HepG2 (cell line): ENCODE results near the gene NDUFS7. TPM values are rescaled to one million over a fixed set of nuclear protein-coding genes. Genes with fewer than 3 reads are reported as not detected.

Experiments
- BRD4 ChIP-seq: sonication (generic); formaldehyde crosslinking; IDR thresholded peaks from 2 replicates; pipeline ENCODE4 v1.4.0; 2020; ENCODE audit warnings: missing genetic modification reagents
- CREM ChIP-seq, 2 experiments: sonication (generic) in 1 of 2; formaldehyde crosslinking in 1 of 2; IDR thresholded peaks; 2 replicates each; pipeline versions ENCODE4 v1.4.0 to v1.6.1; 2016 to 2020; ENCODE audit warnings: antibody characterized with exemption in 1 of 2, mild to moderate bottlenecking in 1 of 2, missing genetic modification reagents in 1 of 2
- EZH2 ChIP-seq: conservative IDR thresholded peaks from 2 replicates; pipeline ENCODE4 v1.6.1; 2012; ENCODE audit warnings: mild to moderate bottlenecking, low read depth, low read length, moderate library complexity
- GATA4 ChIP-seq: sonication (generic); IDR thresholded peaks from 2 replicates; pipeline ENCODE4 v1.6.1; 2016; ENCODE audit warnings: antibody characterized with exemption, low read depth, borderline replicate concordance
- GATAD1 ChIP-seq: IDR thresholded peaks from 2 replicates; pipeline ENCODE4 v1.6.1; 2016; ENCODE audit warnings: missing genetic modification reagents, missing compliant biosample characterization
- HES4 ChIP-seq: sonication (generic); formaldehyde crosslinking; IDR thresholded peaks from 2 replicates; pipeline ENCODE4 v1.9.0; 2021; ENCODE audit warnings: mild to moderate bottlenecking, missing genetic modification reagents, borderline replicate concordance
- KAT2B ChIP-seq: fragments of 150-350 bp; IDR thresholded peaks from 2 replicates; pipeline ENCODE4 v1.6.1; 2014; ENCODE audit warnings: low read depth, low read length, borderline replicate concordance
- KDM3A ChIP-seq: IDR thresholded peaks from 2 replicates; pipeline ENCODE4 v1.6.1; 2018; ENCODE audit warnings: low read depth, missing compliant biosample characterization
- LCORL ChIP-seq, 2 experiments: fragments of 450-650 bp in 1 of 2; sonication (generic) in 1 of 2; formaldehyde crosslinking in 1 of 2; IDR thresholded peaks; 2 replicates each; pipeline versions ENCODE4 v1.5.0 to v1.6.1; 2017 to 2020; ENCODE audit warnings: antibody characterized with exemption in 1 of 2, missing genetic modification reagents in 1 of 2
- MLLT10 ChIP-seq: sonication (generic); formaldehyde crosslinking; IDR thresholded peaks from 2 replicates; pipeline ENCODE4 v1.4.0; 2020; ENCODE audit warnings: missing genetic modification reagents
- MZF1 ChIP-seq: sonication (generic); formaldehyde crosslinking; IDR thresholded peaks from 2 replicates; pipeline ENCODE4 v1.8.1; 2023; ENCODE audit warnings: mild to moderate bottlenecking, missing genetic modification reagents, borderline replicate concordance
- NONO ChIP-seq, 2 experiments: fragments of 450-650 bp in 1 of 2; sonication (generic) in 1 of 2; formaldehyde crosslinking in 1 of 2; IDR thresholded peaks in 1 of 2; conservative IDR thresholded peaks in 1 of 2; 2 replicates each; pipeline versions ENCODE4 v1.6.1 to v1.8.0; 2017 to 2022; ENCODE audit warnings: mild to moderate bottlenecking in 1 of 2, missing genetic modification reagents in 1 of 2, moderate library complexity in 1 of 2
- PHF20 ChIP-seq: sonication (generic); formaldehyde crosslinking; IDR thresholded peaks from 2 replicates; pipeline ENCODE4 v1.5.0; 2020; ENCODE audit warnings: mild to moderate bottlenecking, missing genetic modification reagents
- PRMT3 ChIP-seq: sonication (generic); formaldehyde crosslinking; IDR thresholded peaks from 2 replicates; pipeline ENCODE4 v1.8.1; 2022; ENCODE audit warnings: low read depth, mild to moderate bottlenecking, moderate library complexity, missing genetic modification reagents, borderline replicate concordance
- SRSF4 ChIP-seq: fragments of 200-400 bp; formaldehyde crosslinking; IDR thresholded peaks from one replicate; pipeline ENCODE4 v1.6.1; 2018; ENCODE audit warnings: mild to moderate bottlenecking, low read depth, low read length, moderate library complexity; ENCODE audit not compliant: poor library complexity, severe bottlenecking
- SRY ChIP-seq: sonication (generic); formaldehyde crosslinking; IDR thresholded peaks from 2 replicates; pipeline ENCODE4 v1.8.0; 2022; ENCODE audit warnings: mild to moderate bottlenecking, missing genetic modification reagents
- SYNCRIP ChIP-seq: fragments of 200-400 bp; formaldehyde crosslinking; IDR thresholded peaks from 2 replicates; pipeline ENCODE4 v1.6.1; 2018; ENCODE audit warnings: mild to moderate bottlenecking, low read depth, low read length; ENCODE audit not compliant: insufficient read depth
- TOE1 ChIP-seq: sonication (generic); formaldehyde crosslinking; IDR thresholded peaks from 2 replicates; pipeline ENCODE4 v1.4.0; 2020; ENCODE audit warnings: mild to moderate bottlenecking, missing genetic modification reagents
- ZBTB7A ChIP-seq: sonication (generic); formaldehyde crosslinking; IDR thresholded peaks from 2 replicates; pipeline ENCODE4 v1.8.0; 2022; ENCODE audit warnings: mild to moderate bottlenecking, missing genetic modification reagents
- ZNF33A ChIP-seq: sonication (generic); formaldehyde crosslinking; IDR thresholded peaks from 2 replicates; pipeline ENCODE4 v1.5.1; 2020; ENCODE audit warnings: missing genetic modification reagents, mild to moderate bottlenecking, moderate library complexity, borderline replicate concordance
- ZNF713 ChIP-seq: sonication (generic); formaldehyde crosslinking; IDR thresholded peaks from 2 replicates; pipeline ENCODE4 v1.4.0; 2020; ENCODE audit warnings: mild to moderate bottlenecking, missing genetic modification reagents
- ZNF790 ChIP-seq: sonication (generic); formaldehyde crosslinking; IDR thresholded peaks from 2 replicates; pipeline ENCODE4 v1.8.0; 2022; ENCODE audit warnings: missing genetic modification reagents, mild to moderate bottlenecking, borderline replicate concordance
- ZNF839 ChIP-seq: sonication (generic); formaldehyde crosslinking; IDR thresholded peaks from 2 replicates; pipeline ENCODE4 v1.4.0; 2020; ENCODE audit warnings: missing genetic modification reagents, mild to moderate bottlenecking, borderline replicate concordance
- polyA plus RNA-seq, 8 experiments: library from polyadenylated mRNA; depleted of rRNA in 3 of 8; stranded (reverse) in 7 of 8; unstranded in 1 of 8; fragments of >200 nt; fragmentation: Illumina TruSeq in 4 of 8; extraction: Trizol in 4 of 8; gene quantifications; 2 replicates each; pipeline versions ENCODE4 v1.2.1 to v1.2.3, GENCODE V29; 2011 to 2016; ENCODE audit warnings: low read depth in 4 of 8, missing spikeins in 1 of 8, mixed read lengths in 1 of 8; ENCODE audit not compliant: insufficient read depth in 1 of 8
- total RNA-seq, 5 experiments: library from RNA; depleted of rRNA; stranded (reverse); fragments of >200 nt; fragmentation: Illumina TruSeq; extraction: Trizol; gene quantifications; 2 replicates each; pipeline ENCODE4 v1.2.3, GENCODE V29; 2016; ENCODE audit warnings: low read depth in 1 of 5
- TF ChIP-seq, protein P1 (sequence below): sonication (generic); formaldehyde crosslinking; IDR thresholded peaks from 2 replicates; pipeline ENCODE4 v1.4.0; 2020; ENCODE audit warnings: missing genetic modification reagents

Gene NDUFS7
- total and polyA plus RNA-seq, 2 of the 13 experiments (the other 11 are each of a cell fraction or from before 2014, with no cell fraction given): 34.3 to 66.9 TPM

DNA sequence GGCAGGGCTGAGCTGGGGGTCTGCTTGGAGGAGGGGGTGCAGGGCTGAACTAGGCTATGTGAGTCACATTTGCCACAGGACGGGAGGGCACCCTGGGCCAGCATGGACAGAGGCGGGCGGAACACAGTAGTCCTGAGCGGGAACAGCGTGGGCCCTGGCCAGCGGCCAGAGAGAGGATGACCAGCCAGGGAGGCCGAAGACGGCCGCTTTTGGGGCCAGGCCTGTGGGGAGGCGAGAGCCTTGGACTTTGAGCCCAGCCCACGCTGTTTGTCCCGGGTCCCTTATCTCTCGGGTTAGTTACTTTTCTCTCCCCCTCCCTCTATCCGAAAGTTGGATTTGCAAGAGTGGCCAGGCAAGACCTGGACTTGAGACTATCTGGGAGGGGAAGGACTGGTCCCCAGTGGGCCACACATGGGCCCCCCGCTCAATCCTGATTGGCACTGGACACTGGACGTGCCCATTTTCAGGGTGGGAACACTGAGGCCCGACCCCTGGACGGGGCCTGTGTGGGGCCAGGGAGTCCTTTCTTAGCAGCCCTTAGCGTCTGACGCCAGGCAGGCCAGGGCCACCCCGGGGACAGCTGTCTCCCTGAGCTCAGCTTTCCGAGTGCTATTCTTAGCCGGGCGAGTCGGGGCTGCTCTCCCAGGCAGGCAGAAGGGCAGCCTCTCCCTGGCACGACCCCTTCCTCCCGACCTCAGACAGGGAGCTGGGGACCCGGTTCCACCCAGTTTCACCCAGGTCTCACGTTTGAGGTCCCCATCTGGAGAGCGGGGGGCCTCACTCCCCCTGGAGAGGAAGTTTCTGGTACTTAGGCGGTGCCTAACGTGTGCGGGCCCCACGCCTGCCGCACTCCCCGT lies 16.8 kb downstream of the NDUFS7 start (continued):
- TF ChIP-seq ZNF839: no peak
- no peak for TF ChIP-seq ZNF790 (CRISPR knock-in tag)
- peak; percentile 68; the same call in 1 of the 2 replicates for TF ChIP-seq CREM (IDR thresholded peaks at IDR 0.05)
- no peak for TF ChIP-seq CREM (CRISPR knock-in tag; IDR thresholded peaks at IDR 0.05)
- no peak for TF ChIP-seq SYNCRIP
- TF ChIP-seq ZBTB7A (CRISPR knock-in tag): peak; percentile 83
- TF ChIP-seq LCORL (IDR thresholded peaks at IDR 0.05): peak; percentile 43; the same call in 1 of the 2 replicates
- TF ChIP-seq LCORL (CRISPR knock-in tag; IDR thresholded peaks at IDR 0.05): peak; percentile 91
- no peak; the same call in 1 of the 2 replicates for TF ChIP-seq BRD4 (CRISPR knock-in tag)
- 0 out of 2 replicates have a peak, but pooled peaks have one; percentile 52 for TF ChIP-seq ZNF713
- TF ChIP-seq PHF20 (CRISPR knock-in tag): peak; percentile 47; the same call in 1 of the 2 replicates
- peak; percentile 73; the same call in 1 of the 2 replicates for TF ChIP-seq PRMT3
- no peak for TF ChIP-seq HES4 (CRISPR knock-in tag)
- no peak; the same call in 1 of the 2 replicates for TF ChIP-seq KDM3A (CRISPR knock-in tag)
- TF ChIP-seq MLLT10 (CRISPR knock-in tag): no peak
- TF ChIP-seq GATA4: no peak; the same call in 1 of the 2 replicates
- TF ChIP-seq MZF1 (CRISPR knock-in tag): no peak
- TF ChIP-seq, protein P1, sequence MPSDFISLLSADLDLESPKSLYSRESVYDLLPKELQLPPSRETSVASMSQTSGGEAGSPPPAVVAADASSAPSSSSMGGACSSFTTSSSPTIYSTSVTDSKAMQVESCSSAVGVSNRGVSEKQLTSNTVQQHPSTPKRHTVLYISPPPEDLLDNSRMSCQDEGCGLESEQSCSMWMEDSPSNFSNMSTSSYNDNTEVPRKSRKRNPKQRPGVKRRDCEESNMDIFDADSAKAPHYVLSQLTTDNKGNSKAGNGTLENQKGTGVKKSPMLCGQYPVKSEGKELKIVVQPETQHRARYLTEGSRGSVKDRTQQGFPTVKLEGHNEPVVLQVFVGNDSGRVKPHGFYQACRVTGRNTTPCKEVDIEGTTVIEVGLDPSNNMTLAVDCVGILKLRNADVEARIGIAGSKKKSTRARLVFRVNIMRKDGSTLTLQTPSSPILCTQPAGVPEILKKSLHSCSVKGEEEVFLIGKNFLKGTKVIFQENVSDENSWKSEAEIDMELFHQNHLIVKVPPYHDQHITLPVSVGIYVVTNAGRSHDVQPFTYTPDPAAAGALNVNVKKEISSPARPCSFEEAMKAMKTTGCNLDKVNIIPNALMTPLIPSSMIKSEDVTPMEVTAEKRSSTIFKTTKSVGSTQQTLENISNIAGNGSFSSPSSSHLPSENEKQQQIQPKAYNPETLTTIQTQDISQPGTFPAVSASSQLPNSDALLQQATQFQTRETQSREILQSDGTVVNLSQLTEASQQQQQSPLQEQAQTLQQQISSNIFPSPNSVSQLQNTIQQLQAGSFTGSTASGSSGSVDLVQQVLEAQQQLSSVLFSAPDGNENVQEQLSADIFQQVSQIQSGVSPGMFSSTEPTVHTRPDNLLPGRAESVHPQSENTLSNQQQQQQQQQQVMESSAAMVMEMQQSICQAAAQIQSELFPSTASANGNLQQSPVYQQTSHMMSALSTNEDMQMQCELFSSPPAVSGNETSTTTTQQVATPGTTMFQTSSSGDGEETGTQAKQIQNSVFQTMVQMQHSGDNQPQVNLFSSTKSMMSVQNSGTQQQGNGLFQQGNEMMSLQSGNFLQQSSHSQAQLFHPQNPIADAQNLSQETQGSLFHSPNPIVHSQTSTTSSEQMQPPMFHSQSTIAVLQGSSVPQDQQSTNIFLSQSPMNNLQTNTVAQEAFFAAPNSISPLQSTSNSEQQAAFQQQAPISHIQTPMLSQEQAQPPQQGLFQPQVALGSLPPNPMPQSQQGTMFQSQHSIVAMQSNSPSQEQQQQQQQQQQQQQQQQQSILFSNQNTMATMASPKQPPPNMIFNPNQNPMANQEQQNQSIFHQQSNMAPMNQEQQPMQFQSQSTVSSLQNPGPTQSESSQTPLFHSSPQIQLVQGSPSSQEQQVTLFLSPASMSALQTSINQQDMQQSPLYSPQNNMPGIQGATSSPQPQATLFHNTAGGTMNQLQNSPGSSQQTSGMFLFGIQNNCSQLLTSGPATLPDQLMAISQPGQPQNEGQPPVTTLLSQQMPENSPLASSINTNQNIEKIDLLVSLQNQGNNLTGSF (CRISPR knock-in tag): 0 out of 2 replicates have a peak, but pooled peaks have one; percentile 13
- TF ChIP-seq NONO (IDR thresholded peaks at IDR 0.05): no peak
- TF ChIP-seq NONO (CRISPR knock-in tag; conservative IDR thresholded peaks at IDR 0.05): peak; percentile 84
- TF ChIP-seq SRSF4: no peak
- no peak for TF ChIP-seq TOE1 (CRISPR knock-in tag)
- peak; percentile 26; the same call in 1 of the 2 replicates for TF ChIP-seq SRY (CRISPR knock-in tag)
- no peak for TF ChIP-seq EZH2
- TF ChIP-seq KAT2B: no peak
- 0 out of 2 replicates have a peak, but pooled peaks have one; percentile 12 for TF ChIP-seq GATAD1
- TF ChIP-seq ZNF33A (CRISPR knock-in tag): no peak
